Activated T-helper 1 cell treated with anti-CD3 and anti-CD28 coated beads, Interleukin-2, amount 50 U/mL, for 16 hours (primary cell): ENCODE data around the gene NFYB.
A peak's percentile ranks its signal among the peaks of the same experiment; 100 is the strongest.
"Not testable (repeated sequence)": the region's sequence is repeated elsewhere in the genome, so short reads cannot be mapped to it uniquely, and the experiment has no call there.

Experiments
- DNase-seq, 2 donors: peaks; one replicate each; pipeline ENCODE4 v3.0.0-alpha.2; 2020; ENCODE audit warnings: low read depth in 1 of 2, low spot score in 1 of 2

The NFYB gene

GRCh38 chr12:104163028-104163427, 25.0 kb upstream of the NFYB start:
- not testable (repeated sequence) for DNase-seq

- no peak for DNase-seq
Observed at GRCh38 chr12:104155711-104156555, 17.9 kb upstream of the NFYB start.

GRCh38 chr12:104154806-104155205, 16.8 kb upstream of the NFYB start:
- DNase-seq = no peak

GRCh38 chr12:104154286-104154685, 16.3 kb upstream of the NFYB start:
- no peak for DNase-seq

- DNase-seq = no peak
Observed at GRCh38 chr12:104152685-104153241, 14.8 kb upstream of the NFYB start.

DNA sequence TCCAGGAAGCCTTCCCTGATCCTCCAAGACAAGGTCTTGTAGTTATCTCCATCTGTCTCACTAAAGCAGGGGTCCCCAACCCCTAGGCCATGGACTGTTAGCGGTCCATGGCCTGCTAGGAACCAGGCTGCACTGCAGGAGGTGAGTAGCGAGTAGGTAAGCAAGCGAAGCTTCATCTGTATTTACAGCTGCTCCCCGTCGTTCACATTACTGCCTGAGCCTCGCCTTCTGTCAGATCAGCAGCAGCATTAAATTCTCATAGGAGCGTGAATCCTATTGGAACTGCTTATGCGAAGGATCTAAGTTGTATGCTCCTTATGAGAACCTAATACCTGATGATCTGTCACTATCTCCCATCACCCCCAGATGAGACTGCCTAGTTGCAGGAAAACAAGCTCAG, 12.4 kb upstream of the NFYB start:
- no peak for DNase-seq

GRCh38 chr12:104147346-104147745, 9.3 kb upstream of the NFYB start:
- no peak for DNase-seq

- no peak for DNase-seq
Observed at GRCh38 chr12:104143918-104144317, 5.9 kb upstream of the NFYB start.

DNA sequence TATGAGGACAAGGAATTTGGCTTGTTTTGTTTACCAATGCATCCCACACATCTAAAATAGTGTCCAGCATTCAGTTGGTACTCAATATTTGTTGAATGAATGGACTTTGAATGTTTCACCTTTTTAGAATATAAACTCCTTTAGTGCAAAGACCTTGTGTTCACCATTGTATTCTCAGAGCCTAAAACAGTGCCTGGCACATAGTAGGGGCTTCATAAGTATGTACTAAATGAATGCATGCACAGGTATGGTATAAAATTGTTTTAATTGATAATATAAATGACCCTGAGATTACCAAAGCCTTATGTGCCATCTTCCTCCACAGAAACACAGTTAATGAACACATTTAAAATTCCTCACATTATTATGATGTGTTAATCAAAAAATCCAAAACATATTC, 5.0 kb upstream of the NFYB start:
- no peak for DNase-seq

- DNase-seq = no peak
Observed at GRCh38 chr12:104142543-104142942, 4.5 kb upstream of the NFYB start.

DNA sequence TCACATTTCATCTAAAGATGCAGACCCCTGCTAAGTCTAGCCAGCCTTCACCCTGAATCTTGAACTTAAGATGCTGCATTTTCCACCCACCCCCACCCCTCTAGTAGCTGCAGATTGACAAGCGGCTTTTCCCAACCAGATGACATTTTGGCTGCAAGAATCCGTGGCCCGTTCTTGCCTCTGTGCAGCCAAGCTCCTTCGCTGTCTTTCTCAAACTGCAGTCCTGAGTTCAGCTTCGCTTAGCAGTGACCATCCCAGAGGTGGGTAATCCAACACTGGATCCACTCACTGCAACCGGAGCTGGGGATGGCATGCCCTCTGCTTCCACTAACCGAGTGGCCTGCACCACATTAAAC, 765 bp upstream of the NFYB start:
- no peak for DNase-seq

DNA sequence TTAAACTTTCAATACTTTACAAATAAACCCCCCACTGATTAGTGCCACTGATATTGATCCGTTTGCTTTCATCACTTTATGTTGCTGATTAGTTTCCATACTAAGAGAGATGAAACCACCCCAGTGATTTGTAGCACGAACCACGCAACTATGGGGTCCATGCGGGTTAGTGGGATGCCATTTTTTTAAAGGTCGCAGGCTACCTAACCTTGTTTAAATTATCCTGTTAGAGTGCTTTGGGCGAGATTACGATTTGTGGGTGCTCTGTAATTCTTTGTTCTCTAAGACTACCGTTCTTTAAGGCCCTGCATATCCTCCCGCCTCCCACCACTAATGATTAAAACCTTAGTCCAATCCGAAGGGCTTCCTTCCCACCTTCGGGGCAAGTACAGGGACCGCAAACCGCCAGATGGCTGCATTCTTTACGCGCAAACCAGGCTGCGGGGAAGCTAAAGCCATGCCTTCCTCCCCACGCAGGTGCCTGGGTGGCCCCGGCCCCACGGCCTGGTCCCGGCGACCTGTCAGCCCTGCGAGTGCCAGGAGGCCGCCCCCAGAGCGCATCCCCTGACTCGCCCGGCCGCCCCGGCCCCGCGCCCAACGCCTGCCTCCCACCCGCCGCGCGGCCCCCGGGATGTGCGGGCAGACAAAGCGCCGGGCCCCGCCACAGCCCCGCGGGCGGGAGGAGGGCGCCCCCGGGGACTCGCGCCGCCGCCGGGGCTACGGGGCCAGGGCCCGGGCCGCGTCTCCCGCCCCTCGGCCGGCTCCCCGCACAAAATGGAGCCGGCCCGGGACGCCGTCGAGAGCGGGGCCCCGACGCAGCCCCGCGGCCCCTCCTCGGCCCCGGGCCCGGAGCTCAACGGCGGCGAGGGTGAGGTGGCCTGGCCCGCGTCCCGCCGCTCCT, 759 bp downstream of the NFYB start:
- DNase-seq = peak; percentile 11 to 30

DNA sequence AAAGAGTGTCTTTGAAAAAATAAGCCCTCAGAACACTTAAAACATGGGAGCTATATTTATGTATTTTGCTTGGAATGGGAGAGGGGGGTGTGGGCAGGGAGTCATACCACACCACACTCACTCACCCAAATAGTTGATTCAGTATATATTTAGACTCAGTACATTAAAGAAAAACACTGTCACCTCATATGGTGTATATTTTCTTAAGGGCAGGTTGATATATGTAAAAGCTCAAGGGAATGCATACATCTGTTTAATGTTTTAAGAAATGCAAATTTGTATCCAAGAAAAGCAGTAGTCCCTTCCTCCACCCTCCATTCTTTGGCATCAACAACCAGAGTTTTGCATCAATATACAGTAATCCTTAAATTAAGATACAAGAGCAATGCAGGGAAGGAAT, 1.4 kb downstream of the NFYB start:
- no peak for DNase-seq

GRCh38 chr12:104134882-104135281, 3.1 kb downstream of the NFYB start:
- DNase-seq = no peak

DNA sequence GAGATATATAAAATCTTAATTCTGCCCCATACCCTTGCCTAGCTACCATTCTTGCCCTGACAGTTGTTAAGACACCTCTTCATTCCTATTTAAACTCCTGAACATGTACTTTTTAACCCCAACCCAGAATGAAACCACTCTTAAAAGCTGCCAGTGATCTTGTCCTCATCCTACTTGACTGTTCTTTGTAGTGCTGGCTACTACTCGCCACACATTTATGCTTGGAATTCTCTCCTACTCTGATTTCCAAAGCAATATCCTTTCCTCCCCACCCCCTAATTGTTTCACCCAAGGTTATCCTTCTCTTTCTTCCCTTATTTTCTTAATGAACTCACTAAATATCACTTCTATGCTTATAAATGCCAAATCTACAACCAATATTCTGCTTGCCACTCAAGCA, 4.1 kb downstream of the NFYB start:
- no peak for DNase-seq

GRCh38 chr12:104133321-104133720, 4.7 kb downstream of the NFYB start:
- no peak for DNase-seq

DNA sequence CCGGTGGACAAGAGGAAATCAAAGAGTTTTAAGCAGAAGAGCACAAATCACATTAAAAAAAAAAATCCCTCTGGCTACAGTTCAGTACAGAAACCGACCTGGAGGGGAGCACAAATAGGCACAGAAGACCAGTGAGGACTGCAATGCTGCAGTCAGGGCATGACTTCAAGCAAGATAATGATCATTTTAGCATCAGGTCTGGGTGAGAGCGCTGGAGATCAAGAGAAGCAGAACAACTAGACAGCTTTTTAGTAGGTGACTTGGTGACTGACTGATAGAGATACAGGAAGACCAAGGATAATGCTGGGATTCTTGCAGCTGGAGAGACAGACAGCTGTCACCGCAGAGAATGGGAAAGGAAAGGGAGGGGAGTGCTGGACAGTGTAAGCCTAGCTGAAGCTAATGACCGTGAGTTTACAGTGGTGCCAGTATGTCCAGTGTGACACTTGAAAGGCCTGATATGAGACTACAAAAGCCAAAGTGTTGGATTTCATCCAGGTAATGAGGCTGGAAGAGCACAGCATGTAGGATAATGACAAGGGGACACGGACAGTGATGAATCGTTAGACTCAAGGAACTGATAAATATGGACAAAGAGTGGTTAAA, 5.6 kb downstream of the NFYB start:
- no peak for DNase-seq

DNA sequence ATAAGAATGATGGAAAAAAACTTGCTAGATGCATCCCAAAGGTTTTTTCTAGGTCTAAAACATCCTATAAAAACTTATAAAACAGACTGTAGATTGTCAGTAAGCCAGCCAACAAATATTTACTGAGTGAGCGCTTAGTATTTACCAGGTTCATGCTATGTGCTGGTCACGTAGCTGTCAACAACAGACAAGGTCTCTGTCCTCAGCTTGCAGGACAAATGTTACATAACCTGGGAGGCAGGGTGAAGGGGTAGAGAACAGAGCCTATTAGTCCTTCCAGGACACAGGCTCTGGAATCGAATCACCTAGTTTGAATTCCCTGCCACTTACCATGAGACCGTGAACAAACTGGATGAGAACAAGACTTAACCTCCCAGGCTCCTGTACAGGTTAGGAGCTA, 6.4 kb downstream of the NFYB start:
- DNase-seq = no peak

- DNase-seq = no peak
Observed at GRCh38 chr12:104130760-104131159, 7.2 kb downstream of the NFYB start.

DNA sequence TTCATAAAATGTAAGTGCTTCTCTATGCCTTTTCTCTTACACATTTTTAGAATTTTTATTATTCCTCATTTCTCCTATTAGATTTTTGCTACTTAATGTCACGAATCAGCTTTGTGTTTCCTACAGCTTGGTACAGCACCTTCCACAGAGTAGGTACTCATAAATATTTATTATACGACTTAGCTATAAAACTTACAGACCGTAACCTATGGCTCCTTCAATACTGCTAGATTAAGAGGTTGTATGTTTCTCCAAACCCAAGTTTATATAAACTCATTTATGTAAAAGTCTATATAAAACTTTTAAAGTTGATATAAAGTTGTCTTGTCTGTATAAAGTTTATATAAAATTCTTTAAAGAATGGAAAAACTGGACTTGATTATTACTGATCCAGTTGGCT, 11.5 kb downstream of the NFYB start:
- no peak for DNase-seq

DNA sequence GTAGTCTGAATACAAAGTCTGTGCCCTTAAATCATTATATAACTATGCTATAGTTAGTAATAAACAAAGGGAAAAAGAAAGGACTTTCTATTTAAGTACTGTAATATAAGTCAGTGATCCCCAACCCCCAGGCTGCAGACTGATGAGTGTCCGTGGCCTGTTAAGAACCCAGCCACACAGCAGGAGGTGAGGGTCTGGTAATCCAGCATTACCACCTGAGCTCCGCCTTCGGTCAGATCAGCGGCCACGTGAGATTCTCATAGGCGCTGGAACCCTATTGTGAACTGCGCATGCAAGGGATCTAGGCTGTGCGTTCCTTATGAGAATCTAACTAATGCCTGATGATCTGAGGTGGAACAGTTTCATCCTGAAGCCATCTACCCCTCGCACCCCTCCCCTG, 15.7 kb downstream of the NFYB start:
- DNase-seq = no peak

DNA sequence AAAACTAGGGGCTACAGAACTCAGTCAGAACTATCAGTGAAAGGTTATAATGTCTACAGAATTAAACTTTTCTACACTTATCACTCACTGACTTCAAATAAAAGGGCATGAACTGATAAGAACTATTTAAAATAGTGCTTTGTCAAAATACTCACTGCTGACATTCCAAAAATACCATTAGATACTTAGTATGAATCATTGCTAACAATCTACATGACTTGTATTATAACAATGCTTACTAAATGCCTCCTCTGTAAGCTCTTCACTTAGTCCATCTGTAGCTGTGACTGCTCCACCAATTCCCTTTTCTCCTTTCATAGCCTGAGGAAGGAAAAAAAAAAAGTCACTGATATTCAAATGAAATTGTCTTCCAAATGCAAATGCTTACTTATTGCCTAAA, 17.0 kb downstream of the NFYB start:
- DNase-seq = no peak
